HG02870 (cell line): ENCODE measurements around the gene OBSCN.
"Not testable (repeated sequence)": the region's sequence is repeated elsewhere in the genome, so short reads cannot be mapped to it uniquely, and the experiment has no call there.

Experiments
- ATAC-seq: cut with Tn5 transposase; IDR thresholded peaks from one replicate; pipeline ENCODE4 v1.9.1; 2021; ENCODE audit warnings: mild to moderate bottlenecking, moderate library complexity; ENCODE audit not compliant: unreplicated experiment

The OBSCN gene

DNA sequence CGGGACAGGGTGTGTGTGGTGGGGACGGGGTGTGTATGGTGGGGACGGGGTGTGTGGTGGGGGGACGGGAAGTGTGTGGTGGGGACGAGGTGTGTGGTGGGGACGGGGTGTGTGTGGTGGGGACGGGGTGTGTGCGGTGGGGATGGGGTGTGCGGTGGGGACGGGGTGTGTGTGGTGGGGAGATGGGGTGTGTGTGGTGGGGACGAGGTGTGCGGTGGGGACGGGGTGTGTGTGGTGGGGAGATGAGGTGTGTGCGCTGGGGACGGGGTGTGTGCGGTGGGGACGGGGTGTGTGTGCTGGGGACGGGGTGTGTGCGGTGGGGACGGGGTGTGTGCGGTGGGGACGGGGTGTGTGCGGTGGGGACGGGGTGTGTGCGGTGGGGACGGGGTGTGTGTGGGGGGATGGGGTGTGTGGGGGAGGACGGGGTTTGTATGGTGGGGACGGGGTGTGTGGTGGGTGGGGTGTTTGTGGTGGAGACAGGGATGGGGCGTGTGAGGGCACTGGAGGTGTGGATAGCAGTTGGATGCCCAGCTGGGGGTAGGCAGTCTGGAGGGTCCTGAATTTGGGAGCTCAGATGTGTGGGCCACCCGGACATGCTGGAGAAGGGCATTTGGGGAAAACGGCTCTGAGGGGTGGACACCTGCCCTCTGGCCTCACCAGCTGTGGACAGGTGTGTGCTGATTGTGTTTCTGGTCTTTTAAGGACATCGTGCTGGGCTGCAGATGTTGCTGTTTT lies 25.4 kb upstream of the OBSCN start:
- no peak for ATAC-seq

DNA sequence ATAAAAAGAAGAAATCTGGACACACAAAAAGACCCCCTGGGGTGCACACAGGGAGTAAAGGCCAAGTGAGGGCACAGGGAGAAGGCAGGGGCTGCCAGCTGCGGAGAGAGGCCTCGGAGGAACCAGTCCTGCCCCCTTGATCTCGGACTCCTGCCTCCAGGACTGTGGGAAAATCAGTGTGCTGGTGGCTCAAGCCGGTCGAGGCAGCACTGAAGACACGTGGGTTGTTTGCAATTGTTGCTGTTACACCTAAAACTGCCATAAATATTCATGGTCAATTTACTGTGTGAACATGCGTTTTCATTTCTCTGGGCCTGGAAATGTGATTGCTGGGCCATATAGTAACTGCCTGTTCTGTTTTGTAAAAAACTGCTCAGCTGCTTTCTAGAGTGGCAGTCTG lies 23.7 kb upstream of the OBSCN start:
- ATAC-seq, result no peak

DNA sequence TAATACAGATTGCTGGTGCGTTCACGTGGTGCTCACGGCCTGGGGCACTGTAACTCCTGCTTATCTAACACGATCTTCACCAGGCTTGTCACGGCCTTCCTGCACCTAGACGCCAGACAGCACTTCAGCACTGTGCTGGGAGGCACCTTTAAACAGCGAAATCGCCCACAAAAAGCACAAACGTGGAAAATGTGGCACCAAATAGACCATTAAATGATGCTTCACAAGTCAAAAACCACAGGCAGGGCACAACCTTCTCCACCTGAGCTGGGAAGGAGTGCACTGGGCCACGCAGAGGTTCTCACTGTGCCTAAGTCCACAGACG lies 22.2 kb upstream of the OBSCN start:
- ATAC-seq, result no peak

GRCh38 chr1:228188249-228188648 lies 19.6 kb upstream of the OBSCN start:
- not testable (repeated sequence) for ATAC-seq

- no peak for ATAC-seq
Measured at GRCh38 chr1:228190182-228190581, 17.7 kb upstream of the OBSCN start.

DNA sequence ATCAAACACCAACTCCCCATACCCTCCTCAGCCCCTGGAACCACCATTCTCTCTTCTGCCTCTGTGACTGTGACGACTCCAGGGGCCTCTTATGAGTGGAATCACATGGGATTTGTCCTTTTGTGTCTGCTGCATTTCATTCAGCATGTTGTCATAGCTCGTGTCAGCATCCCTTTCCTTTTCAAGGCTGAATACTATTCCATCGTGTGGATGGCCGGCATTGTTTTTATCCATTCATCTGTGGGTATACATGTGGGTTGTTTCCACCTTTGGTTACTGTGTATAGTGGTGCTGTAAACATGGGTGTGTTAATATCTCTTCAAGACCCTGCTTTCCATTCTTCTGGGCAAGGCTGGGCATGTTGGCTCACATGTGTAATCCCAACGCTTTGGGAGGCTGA lies 17.1 kb upstream of the OBSCN start:
- ATAC-seq, result no peak

GRCh38 chr1:228194436-228194835 lies 13.4 kb upstream of the OBSCN start:
- no peak for ATAC-seq

DNA sequence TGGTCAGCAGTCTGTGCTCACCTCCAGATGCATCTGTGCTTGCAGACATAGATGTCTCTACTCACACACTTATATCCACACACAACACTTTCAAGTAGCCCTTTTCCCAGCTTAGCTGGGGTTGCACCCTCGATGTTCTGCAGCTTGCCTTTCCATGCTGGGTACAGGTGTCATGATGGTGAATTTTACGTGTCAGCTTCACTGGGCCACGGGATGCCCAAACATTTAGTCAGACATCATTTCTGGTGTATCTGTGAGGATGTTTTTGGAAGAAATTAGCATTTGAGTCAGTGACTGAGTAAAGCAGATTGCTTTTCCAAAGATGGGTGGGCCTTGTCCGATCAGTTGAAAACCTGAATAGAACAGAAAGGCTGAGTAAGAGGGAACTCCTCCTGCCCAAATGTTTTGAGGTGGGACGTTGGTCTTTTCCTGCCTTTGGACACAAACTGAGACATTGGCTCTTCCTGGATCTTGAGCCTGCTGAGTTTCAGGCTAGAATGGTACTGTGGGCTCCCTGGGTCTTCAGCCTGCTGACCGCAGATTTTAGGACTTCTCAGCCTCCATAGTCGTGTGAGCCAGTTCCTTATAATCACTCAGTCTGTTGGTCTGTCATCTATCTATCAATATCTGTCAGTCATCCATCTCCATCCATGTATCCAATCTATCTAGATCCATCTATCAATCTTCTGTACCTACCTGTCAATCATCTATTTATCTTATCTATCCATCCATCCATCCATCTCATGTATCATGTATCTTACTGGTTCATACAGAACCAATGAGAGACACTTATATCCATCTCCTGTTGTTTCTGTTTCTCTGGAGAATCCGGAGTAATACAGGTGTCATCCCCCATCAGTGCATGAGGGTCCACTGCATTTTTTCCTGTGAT lies 12.7 kb upstream of the OBSCN start:
- no peak for ATAC-seq

GRCh38 chr1:228197555-228198147 lies 10.2 kb upstream of the OBSCN start:
- ATAC-seq, result no peak

DNA sequence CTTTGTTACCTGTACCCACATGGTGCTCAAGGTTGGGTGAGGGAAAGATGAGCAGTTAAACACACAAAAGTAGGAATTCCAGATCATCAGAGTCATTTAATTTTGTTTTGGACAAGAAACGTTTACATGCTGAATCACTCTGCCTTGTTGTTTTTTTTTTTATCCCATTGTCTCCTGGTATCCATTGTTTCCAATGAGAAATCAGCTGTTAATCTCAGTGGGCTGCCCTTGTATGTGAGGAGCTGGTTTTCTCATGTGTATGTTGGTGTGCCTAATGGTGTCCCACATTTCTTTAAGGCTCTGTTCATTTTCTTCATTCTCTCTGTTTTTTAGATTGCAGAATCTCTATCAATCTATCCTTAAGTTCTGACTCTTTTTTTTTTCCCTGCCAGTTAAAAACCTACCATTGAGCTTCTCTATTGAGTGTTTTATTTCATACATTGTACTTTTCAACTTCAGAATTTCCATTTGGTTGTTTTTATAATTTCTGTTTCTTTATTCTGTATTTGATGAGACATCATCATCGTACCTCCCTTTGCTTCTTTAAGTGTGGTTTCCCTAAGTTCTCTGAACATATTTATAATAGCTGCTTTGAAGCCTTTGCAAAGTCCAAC lies 8.8 kb upstream of the OBSCN start:
- no peak for ATAC-seq

DNA sequence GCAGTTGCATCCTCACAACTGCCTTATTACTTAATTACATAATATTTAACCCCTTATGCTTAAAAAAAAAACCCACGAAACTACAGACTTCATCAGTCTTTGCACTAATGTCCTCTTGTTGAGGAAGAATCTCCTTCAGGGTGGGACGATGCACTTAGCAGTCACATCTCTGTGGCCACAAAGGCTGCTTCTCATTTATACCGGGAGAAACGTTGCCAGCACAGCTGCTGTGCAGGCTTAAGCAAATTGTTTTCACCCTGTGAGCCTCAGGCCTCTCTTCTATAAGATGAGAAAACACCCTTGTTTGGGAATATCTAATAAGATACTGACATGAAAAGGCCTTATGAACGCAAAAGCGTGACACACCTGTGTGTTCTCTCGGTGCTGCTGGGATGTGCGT lies 2.9 kb upstream of the OBSCN start:
- ATAC-seq, result no peak

GRCh38 chr1:228205526-228206436 lies 2.1 kb upstream of the OBSCN start:
- no peak for ATAC-seq

DNA sequence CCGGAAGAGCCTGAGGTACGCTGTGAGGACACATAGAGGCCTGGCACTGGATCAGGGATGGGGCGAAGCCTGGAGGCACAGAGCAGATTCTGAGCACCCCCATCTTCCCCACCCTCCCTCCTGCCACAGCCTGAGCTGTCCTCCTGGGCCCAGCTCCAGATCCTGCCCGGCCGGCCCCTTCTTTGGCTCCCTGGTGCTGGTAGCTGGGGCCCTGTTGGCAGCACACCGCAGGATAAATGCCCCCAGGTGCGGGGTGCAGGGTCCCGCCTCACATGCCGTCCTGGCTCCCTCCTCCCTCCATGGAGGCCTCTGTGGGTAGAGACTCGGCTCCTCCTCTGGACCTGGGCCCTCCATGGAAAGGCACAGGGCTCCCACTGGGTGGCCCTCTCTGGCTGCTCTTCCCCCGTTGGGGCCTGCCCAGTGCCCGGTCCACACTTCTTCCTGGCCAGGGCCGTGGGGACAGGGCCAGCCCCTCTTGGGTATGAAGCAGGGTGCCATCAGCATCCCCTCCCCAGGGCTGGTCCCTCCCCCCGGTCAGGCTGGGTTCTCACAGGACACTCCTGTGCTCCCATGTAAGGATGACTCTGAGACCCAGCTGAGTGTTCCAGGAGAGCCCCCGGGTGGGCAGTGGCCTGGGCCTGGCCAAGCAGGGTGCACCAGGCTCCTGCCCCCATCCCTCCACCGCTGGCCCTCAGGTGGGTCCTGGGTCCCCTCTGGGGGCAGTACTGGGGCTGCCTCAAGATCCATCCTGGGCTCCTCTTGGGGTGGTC lies 1.1 kb upstream of the OBSCN start:
- no peak for ATAC-seq

GRCh38 chr1:228207381-228207810 lies 448 bp upstream of the OBSCN start:
- ATAC-seq, result no peak

DNA sequence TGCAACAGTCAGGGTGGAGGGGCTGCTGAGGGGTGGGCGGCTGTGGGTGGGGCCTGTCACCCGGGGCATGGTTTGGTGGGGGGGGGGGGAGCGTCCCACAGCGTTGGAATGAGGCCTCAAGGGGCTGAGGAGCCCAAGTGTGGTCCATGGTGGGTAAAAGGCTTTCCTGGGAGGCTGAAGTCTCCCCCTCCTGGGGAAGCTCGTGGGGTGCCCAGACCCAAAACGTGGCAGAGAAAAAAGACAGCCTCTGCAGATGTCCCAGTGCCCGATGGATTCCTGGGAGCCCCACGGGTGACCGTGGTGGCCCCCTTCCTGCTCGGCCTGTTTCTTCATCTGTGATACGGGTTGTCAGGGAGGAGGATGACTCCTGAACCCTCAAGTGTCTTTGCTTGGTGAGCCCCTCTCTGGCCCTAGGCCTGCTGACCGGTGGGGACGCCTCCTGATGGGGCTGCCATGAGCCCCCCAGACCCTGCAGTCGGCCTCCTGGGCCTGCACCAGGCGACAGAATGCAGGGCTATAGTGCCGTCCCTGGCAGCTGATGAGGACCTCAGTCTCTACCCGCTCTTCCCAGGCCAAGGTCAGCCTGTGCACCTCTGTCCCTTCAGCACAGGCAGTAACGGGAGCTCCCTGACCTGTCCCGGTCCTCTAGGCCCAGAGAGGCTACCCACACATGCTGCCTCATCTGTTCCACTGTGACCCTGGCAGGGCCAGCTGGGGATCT lies 1.1 kb downstream of the OBSCN start:
- ATAC-seq, result no peak

GRCh38 chr1:228209657-228210056 lies 1.8 kb downstream of the OBSCN start:
- no peak for ATAC-seq

- ATAC-seq, result no peak
Measured at GRCh38 chr1:228210076-228210651, 2.3 kb downstream of the OBSCN start.

DNA sequence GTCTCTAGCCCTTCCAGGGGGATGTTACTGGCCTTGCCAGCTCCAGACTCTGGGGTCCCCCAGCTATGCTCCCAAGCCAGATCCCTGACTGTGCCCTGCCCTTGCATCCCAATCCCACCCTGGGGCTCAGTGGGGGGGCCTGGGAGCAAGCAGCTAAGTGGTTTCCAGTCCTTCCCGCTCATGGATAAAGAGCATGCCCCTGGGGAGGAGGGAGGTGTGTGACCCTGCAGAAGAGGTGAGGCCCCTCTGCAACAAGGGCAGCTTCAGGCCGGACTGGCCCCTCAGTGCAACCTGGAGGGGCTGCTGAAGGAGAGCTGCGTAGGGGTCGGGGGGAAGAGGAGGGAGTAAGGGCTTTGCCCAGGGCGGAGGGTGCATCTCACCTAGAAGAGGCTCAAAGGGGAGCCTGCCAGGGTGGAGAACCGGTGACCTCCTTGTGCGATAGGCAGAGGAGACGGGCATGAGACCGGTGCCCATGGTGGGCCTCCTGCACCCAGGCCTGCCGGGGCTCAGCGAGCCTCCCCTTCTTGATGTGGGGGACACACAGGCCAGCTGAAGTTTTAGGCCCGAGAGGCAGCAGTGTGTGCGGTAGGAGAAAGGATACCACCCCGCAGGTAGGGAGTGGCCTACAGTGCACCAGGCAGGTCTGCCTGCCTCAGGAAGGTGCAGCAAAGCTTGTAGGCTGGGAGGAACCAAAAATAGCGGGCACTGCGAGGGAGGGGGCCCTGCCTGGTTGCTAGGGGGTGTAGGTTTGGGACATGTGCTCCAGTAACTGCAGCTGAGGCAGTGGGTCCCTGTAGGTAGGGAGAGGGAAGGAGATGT lies 3.1 kb downstream of the OBSCN start:
- ATAC-seq, result no peak
